ENCODE results near the gene PAPPA2.
"Not testable (repeated sequence)": the region's sequence is repeated elsewhere in the genome, so short reads cannot be mapped to it uniquely, and the experiment has no call there.

The PAPPA2 gene

GRCh38 chr1:176552217-176552991 lies 89.4 kb downstream of the PAPPA2 start:
- no peak for DNase-seq (ENCODE audit: low spot score)

GRCh38 chr1:176552999-176553398 lies 90.0 kb downstream of the PAPPA2 start:
- DNase-seq (ENCODE audit: low spot score) = no peak

GRCh38 chr1:176556288-176556687 lies 93.3 kb downstream of the PAPPA2 start:
- no peak for DNase-seq (ENCODE audit: low spot score)

GRCh38 chr1:176557543-176558258 lies 94.7 kb downstream of the PAPPA2 start:
- DNase-seq (ENCODE audit: low spot score) = no peak

- no peak for DNase-seq (ENCODE audit: low spot score)
These were observed 95.6 kb downstream of the PAPPA2 start for GRCh38 chr1:176558561-176558960.

GRCh38 chr1:176559474-176559873 lies 96.5 kb downstream of the PAPPA2 start:
- DNase-seq (ENCODE audit: low spot score) = no peak

- DNase-seq (ENCODE audit: low spot score) = peak; percentile 75
These were observed 96.9 kb downstream of the PAPPA2 start for GRCh38 chr1:176559878-176560277.

- no peak for DNase-seq (ENCODE audit: low spot score)
These were observed 97.7 kb downstream of the PAPPA2 start for GRCh38 chr1:176560681-176561080.

- DNase-seq (ENCODE audit: low spot score) = not testable (repeated sequence)
These were observed 98.8 kb downstream of the PAPPA2 start for GRCh38 chr1:176561761-176562160.

- DNase-seq (ENCODE audit: low spot score) = no peak
These were observed 103.3 kb downstream of the PAPPA2 start for GRCh38 chr1:176566004-176566975.

- no peak for DNase-seq (ENCODE audit: low spot score)
These were observed 104.3 kb downstream of the PAPPA2 start for GRCh38 chr1:176567190-176567794.

GRCh38 chr1:176568185-176568584 lies 105.2 kb downstream of the PAPPA2 start:
- DNase-seq (ENCODE audit: low spot score) = no peak

GRCh38 chr1:176574756-176575155 lies 111.8 kb downstream of the PAPPA2 start:
- no peak for DNase-seq (ENCODE audit: low spot score)

- DNase-seq (ENCODE audit: low spot score) = no peak
These were observed 113.0 kb downstream of the PAPPA2 start for GRCh38 chr1:176575991-176576390.

GRCh38 chr1:176576670-176577069 lies 113.7 kb downstream of the PAPPA2 start:
- DNase-seq (ENCODE audit: low spot score) = no peak

- DNase-seq (ENCODE audit: low spot score) = no peak
These were observed 114.7 kb downstream of the PAPPA2 start for GRCh38 chr1:176577646-176578197.

GRCh38 chr1:176579087-176579486 lies 116.1 kb downstream of the PAPPA2 start:
- no peak for DNase-seq (ENCODE audit: low spot score)

- no peak for DNase-seq (ENCODE audit: low spot score)
These were observed 132.2 kb downstream of the PAPPA2 start for GRCh38 chr1:176595217-176595616.

GRCh38 chr1:176601348-176601747 lies 138.4 kb downstream of the PAPPA2 start:
- DNase-seq (ENCODE audit: low spot score) = no peak

GRCh38 chr1:176602388-176603004 lies 139.5 kb downstream of the PAPPA2 start:
- no peak for DNase-seq (ENCODE audit: low spot score)

GRCh38 chr1:176603696-176604095 lies 140.7 kb downstream of the PAPPA2 start:
- no peak for DNase-seq (ENCODE audit: low spot score)
